Transverse colon (tissue), 1 donor: ENCODE results near the gene PRIM2.

Experiments
- EP300 ChIP-seq: sonication (generic); formaldehyde crosslinking; IDR thresholded peaks from one replicate; pipeline ENCODE4 v1.6.1; 2017; ENCODE audit warnings: antibody characterized with exemption, low read depth
- POLR2A ChIP-seq: fragments of 450-650 bp; IDR thresholded peaks from one replicate; pipeline ENCODE4 v1.6.1; 2016; ENCODE audit warnings: antibody characterized with exemption, mild to moderate bottlenecking, moderate library complexity

DNA sequence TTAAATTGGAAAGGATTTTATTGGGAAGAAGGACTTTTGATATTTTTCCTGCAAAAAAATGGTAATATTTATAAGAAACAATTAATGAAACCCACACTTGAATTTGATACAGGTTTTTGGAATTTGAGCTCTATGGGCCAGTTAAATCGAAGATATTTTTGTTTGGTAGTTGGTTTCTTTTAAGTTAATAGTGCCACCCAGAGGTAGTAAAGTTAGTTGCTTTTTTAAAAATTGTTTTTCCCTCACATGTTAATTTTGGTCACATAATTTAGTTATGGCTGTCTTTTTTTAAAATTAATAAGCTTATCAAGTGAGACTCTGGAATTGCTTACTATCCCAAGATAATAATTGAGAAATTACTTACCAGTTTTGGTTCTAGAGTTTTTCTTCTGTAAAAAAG is 7.1 kb downstream of the PRIM2 start:
- TF ChIP-seq EP300, result no peak
- TF ChIP-seq POLR2A, result no peak
